Hepatocyte (in vitro differentiated cells): ENCODE data around the gene DCBLD1. TPM values are rescaled to one million over a fixed set of nuclear protein-coding genes. Genes with fewer than 3 reads are reported as not detected.

ENCODE experiments used
- DNase-seq: peaks from one replicate; pipeline ENCODE4 v3.0.0-alpha.2; 2016; ENCODE audit warnings: low spot score
- H2AFZ ChIP-seq: fragments of 200-600 bp; sonication (generic); 2 replicates; pipeline ENCODE4 v1.6.0; 2016; ENCODE audit warnings: antibody characterized with exemption, mild to moderate bottlenecking
- H3K27ac ChIP-seq: fragments of 200-600 bp; sonication (generic); 2 replicates; pipeline ENCODE4 v1.5.1; 2016; ENCODE audit warnings: mild to moderate bottlenecking
- H3K27me3 ChIP-seq: fragments of 200-600 bp; sonication (generic); 2 replicates; pipeline ENCODE4 v1.6.1; 2016
- H3K36me3 ChIP-seq: fragments of 200-600 bp; sonication (generic); replicated peaks from 2 replicates; pipeline ENCODE4 v1.5.1; 2016; ENCODE audit warnings: low read depth; ENCODE audit not compliant: insufficient read depth
- H3K4me1 ChIP-seq: fragments of 200-600 bp; sonication (generic); 2 replicates; pipeline ENCODE4 v1.5.1; 2016; ENCODE audit warnings: mild to moderate bottlenecking, moderate library complexity; ENCODE audit not compliant: insufficient read depth
- H3K4me2 ChIP-seq: fragments of 200-600 bp; sonication (generic); 2 replicates; pipeline ENCODE4 v1.6.0; 2016
- H3K4me3 ChIP-seq: fragments of 200-600 bp; sonication (generic); 2 replicates; pipeline ENCODE4 v1.5.1; 2016; ENCODE audit warnings: mild to moderate bottlenecking
- H3K79me2 ChIP-seq: fragments of 200-600 bp; sonication (generic); 2 replicates; pipeline ENCODE4 v1.6.0; 2017; ENCODE audit warnings: mild to moderate bottlenecking
- H3K9me2 ChIP-seq: fragments of 200-600 bp; sonication (generic); replicated peaks from 2 replicates; pipeline ENCODE4 v1.6.0; 2017; ENCODE audit warnings: mild to moderate bottlenecking; ENCODE audit not compliant: insufficient read depth
- H3K9me3 ChIP-seq: fragments of 200-600 bp; sonication (generic); 2 replicates; pipeline ENCODE4 v1.5.1; 2016; ENCODE audit warnings: low read depth, mild to moderate bottlenecking
- H4K20me1 ChIP-seq: fragments of 200-600 bp; sonication (generic); 2 replicates; pipeline ENCODE4 v1.6.0; 2016; ENCODE audit warnings: mild to moderate bottlenecking; ENCODE audit not compliant: insufficient read depth, poor library complexity, severe bottlenecking
- EZH2 ChIP-seq: fragments of 200-600 bp; sonication (generic); IDR thresholded peaks from 2 replicates; pipeline ENCODE4 v1.6.1; 2016; ENCODE audit warnings: antibody characterized with exemption, mild to moderate bottlenecking, borderline replicate concordance
- EZH2phosphoT487 ChIP-seq: fragments of 200-600 bp; sonication (generic); IDR thresholded peaks from one replicate; pipeline ENCODE4 v1.6.1; 2018; ENCODE audit warnings: antibody characterized with exemption, mild to moderate bottlenecking, low read depth, moderate library complexity; ENCODE audit not compliant: unreplicated experiment, severe bottlenecking
- WGBS: methylation state at CpG from one replicate; pipeline ENCODE4 v1.1.6; 2016; ENCODE audit warnings: low lambda C conversion rate; ENCODE audit errors: missing lambda C conversion rate; 5-methylcytosine and 5-hydroxymethylcytosine counted together
- polyA plus RNA-seq: library from polyadenylated mRNA; unstranded; fragments of >200 nt; fragmentation: Nextera tagmentation; extraction: Ambion mirVana; gene quantifications from 2 replicates; pipeline ENCODE4 v1.2.1, GENCODE V29; 2016
- total RNA-seq: library from RNA; depleted of rRNA; stranded (reverse); fragments of >200 nt; gene quantifications from 2 replicates; pipeline ENCODE4 v1.2.3, GENCODE V29; 2014
- TF ChIP-seq, protein P1 (sequence below): fragments of 200-600 bp; sonication (generic); IDR thresholded peaks from 2 replicates; pipeline ENCODE4 v1.5.1; 2016; ENCODE audit warnings: antibody characterized with exemption, mild to moderate bottlenecking; ENCODE audit not compliant: poor library complexity

The DCBLD1 gene
- total and polyA plus RNA-seq, 2 experiments from 2014 or later: 18.9 to 23.8 TPM

DNA sequence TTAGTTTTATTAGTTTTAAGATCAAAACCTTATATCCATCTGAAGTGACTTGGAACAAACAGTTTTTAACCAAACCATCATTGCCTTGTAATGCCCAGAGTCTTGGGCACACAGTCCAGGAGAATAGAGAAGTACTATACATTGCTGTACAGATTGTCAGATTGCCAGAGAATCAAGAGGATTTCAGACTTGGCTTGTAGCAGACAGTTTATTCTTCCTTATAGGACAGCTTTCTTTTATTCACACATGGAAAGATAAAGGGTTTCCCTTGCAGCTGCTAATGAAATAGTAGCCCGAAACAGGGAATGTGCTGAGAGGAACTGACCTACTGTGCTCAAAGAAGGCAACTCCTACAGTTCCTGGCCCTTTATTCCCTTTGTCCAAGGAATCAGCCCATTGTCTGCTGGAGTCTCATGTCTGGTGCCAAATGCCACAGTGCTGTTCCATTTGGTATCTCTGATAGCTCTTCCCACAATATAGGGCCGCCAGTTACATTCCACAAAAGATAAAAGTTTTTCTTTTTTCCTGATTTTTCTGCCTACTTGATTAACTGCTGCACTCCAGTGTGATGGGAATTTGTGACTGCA is 30.6 kb downstream of the DCBLD1 start:
- peaks cover 11% of the 10 kb centered on the region for H3K79me2 ChIP-seq
- no peaks in the 10 kb centered on the region for H3K27me3 ChIP-seq
- no peak for DNase-seq
- WGBS: 56% methylated on average over 2 of the region's 2 CpGs
- H3K4me2 ChIP-seq: no peak overlapping the region
- no peaks in the 10 kb centered on the region for H3K9me3 ChIP-seq
- TF ChIP-seq, protein P1, sequence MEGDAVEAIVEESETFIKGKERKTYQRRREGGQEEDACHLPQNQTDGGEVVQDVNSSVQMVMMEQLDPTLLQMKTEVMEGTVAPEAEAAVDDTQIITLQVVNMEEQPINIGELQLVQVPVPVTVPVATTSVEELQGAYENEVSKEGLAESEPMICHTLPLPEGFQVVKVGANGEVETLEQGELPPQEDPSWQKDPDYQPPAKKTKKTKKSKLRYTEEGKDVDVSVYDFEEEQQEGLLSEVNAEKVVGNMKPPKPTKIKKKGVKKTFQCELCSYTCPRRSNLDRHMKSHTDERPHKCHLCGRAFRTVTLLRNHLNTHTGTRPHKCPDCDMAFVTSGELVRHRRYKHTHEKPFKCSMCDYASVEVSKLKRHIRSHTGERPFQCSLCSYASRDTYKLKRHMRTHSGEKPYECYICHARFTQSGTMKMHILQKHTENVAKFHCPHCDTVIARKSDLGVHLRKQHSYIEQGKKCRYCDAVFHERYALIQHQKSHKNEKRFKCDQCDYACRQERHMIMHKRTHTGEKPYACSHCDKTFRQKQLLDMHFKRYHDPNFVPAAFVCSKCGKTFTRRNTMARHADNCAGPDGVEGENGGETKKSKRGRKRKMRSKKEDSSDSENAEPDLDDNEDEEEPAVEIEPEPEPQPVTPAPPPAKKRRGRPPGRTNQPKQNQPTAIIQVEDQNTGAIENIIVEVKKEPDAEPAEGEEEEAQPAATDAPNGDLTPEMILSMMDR: no peak
- TF ChIP-seq EZH2phosphoT487 (no peak), EZH2 (no peak)
- H3K4me3 ChIP-seq: no peak overlapping the region
- peaks cover 50% of the 10 kb centered on the region for H3K4me1 ChIP-seq
- no peaks in the 10 kb centered on the region for H4K20me1 ChIP-seq
- no peak overlapping the region for H2AFZ ChIP-seq
- H3K27ac ChIP-seq: peak overlapping the region; percentile 7
- no peaks in the 10 kb centered on the region for H3K9me2 ChIP-seq
- H3K36me3 ChIP-seq: no peaks in the 10 kb centered on the region

DNA sequence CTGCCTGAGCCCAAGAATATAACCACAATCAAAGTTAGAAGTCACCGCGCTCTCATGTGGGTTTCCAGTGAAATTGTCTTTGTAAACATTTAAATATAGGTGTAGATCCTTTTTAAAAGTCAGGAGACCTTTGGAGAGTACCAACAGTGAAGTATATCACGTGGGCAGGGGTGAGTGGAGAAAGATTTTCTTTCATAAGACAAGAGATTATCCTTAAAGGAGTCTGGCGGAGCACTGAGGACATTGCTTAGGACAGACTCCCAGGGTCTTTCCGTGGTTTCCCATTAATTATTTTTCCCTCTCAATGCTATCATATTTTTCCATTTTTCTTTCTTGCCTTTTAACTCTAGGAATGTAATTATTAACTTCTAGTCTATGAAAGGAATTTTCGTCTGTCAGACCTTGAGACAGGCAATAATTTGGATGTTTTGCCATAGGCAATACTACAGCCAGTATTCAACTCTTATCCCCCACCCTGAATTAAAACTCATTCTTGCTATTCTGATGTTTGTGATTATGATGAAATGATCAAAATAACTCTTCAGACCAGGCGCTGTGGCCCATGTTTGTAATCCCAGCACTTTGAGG is 31.4 kb downstream of the DCBLD1 start:
- H3K9me2 ChIP-seq: no peaks in the 10 kb centered on the region
- H3K4me1 ChIP-seq: peaks cover 50% of the 10 kb centered on the region
- no peaks in the 10 kb centered on the region for H3K36me3 ChIP-seq
- H3K27ac ChIP-seq: peak overlapping the region; percentile 7
- peaks cover 11% of the 10 kb centered on the region for H3K79me2 ChIP-seq
- DNase-seq: no peak
- no peaks in the 10 kb centered on the region for H3K27me3 ChIP-seq
- H3K4me3 ChIP-seq: no peak overlapping the region
- no peak overlapping the region for H2AFZ ChIP-seq
- peak overlapping the region; percentile 31 for H3K4me2 ChIP-seq
- H3K9me3 ChIP-seq: no peaks in the 10 kb centered on the region
- TF ChIP-seq EZH2phosphoT487: no peak
- TF ChIP-seq, protein P1: no peak
- no peak for TF ChIP-seq EZH2
- no peaks in the 10 kb centered on the region for H4K20me1 ChIP-seq
- 77% methylated on average over 7 of the region's 7 CpGs for WGBS

DNA sequence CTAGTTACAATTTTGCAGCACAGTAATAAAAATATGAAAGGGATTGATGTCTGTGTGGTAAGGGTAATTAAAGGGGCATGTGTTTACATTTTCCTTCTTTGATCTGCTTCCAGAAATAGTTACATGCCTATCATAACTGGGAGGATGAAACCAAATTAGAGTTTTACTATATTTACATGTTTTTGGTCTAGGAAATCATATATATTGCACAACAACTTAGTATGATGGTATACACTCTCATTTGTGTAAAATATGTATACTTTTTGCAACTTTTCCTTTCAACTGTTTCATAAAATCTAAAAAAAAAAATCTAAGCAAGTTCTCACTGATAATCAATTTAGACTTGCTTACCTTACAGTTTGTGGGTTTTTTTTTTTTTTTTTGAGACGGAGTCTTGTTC is 32.2 kb downstream of the DCBLD1 start:
- no peak for DNase-seq
- Histone ChIP-seq H3K9me3 (no peaks in the 10 kb centered on the region), H3K4me1 (peaks cover 50% of the 10 kb centered on the region), H3K79me2 (peaks cover 10% of the 10 kb centered on the region), H2AFZ (no peak overlapping the region), H3K9me2 (no peaks in the 10 kb centered on the region), H3K4me3 (no peak overlapping the region), H3K4me2 (no peak overlapping the region), H3K27me3 (no peaks in the 10 kb centered on the region), H3K27ac (peak overlapping the region; percentile 17), H4K20me1 (no peaks in the 10 kb centered on the region), H3K36me3 (no peaks in the 10 kb centered on the region)
- TF ChIP-seq EZH2: no peak
- TF ChIP-seq, protein P1: no peak
- TF ChIP-seq EZH2phosphoT487: no peak
- WGBS: 92% methylated on average over 1 of the region's 1 CpG
